Measurements from ENCODE around the gene UCN3.

DNA sequence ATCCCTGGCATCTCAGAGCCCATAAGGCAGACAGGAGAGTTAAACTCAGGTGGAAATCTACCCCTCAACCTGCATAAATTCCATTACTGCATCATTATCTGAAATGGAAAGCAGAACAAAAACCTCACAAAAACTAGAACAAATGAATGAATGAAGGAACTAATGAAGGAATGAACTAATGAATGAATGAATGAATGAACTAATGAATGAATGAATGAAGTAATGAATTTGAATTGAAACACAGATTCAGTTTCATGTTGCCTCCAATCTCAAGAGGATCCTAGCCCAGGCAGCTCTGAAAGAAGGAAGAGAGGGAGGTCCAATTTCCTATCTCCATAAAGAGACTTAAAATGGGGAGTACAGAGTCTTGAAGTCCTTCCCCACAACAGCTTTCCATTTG, 1.9 kb upstream of the UCN3 start:
- TF ChIP-seq POLR2A (IDR thresholded peaks at IDR 0.05): no peak
- TF ChIP-seq, protein P1, sequence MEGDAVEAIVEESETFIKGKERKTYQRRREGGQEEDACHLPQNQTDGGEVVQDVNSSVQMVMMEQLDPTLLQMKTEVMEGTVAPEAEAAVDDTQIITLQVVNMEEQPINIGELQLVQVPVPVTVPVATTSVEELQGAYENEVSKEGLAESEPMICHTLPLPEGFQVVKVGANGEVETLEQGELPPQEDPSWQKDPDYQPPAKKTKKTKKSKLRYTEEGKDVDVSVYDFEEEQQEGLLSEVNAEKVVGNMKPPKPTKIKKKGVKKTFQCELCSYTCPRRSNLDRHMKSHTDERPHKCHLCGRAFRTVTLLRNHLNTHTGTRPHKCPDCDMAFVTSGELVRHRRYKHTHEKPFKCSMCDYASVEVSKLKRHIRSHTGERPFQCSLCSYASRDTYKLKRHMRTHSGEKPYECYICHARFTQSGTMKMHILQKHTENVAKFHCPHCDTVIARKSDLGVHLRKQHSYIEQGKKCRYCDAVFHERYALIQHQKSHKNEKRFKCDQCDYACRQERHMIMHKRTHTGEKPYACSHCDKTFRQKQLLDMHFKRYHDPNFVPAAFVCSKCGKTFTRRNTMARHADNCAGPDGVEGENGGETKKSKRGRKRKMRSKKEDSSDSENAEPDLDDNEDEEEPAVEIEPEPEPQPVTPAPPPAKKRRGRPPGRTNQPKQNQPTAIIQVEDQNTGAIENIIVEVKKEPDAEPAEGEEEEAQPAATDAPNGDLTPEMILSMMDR (IDR thresholded peaks at IDR 0.05): no peak
